H9 (cell line): ENCODE results near the gene ABR. TPM values are rescaled to one million over a fixed set of nuclear protein-coding genes. Genes with fewer than 3 reads are reported as not detected.

Experiments
- DNase-seq: peaks from one replicate; pipeline ENCODE4 v3.0.0-alpha.2; 2017
- H2AFZ ChIP-seq: one replicate; pipeline ENCODE4 v1.6.1; 2013; ENCODE audit warnings: mild to moderate bottlenecking, low read length, control low read depth, moderate library complexity
- H2AK5ac ChIP-seq: 2 replicates; pipeline ENCODE4 v1.6.1; 2013; ENCODE audit warnings: low read length, control low read depth, mixed read lengths; ENCODE audit not compliant: insufficient read length
- H2BK120ac ChIP-seq: one replicate; pipeline ENCODE4 v1.6.1; 2013; ENCODE audit warnings: low read depth, mild to moderate bottlenecking, low read length, control low read depth, inconsistent platforms; ENCODE audit not compliant: poor library complexity, severe bottlenecking
- H2BK12ac ChIP-seq: 2 replicates; pipeline ENCODE4 v1.6.1; 2013; ENCODE audit warnings: low read length, control low read depth, mixed read lengths, low read depth; ENCODE audit not compliant: insufficient read length
- H2BK15ac ChIP-seq: 2 replicates; pipeline ENCODE4 v1.6.1; 2013; ENCODE audit warnings: low read depth, low read length, control low read depth
- H2BK20ac ChIP-seq: one replicate; pipeline ENCODE4 v1.6.1; 2013; ENCODE audit warnings: low read depth, mild to moderate bottlenecking, low read length, control low read depth, inconsistent platforms; ENCODE audit not compliant: poor library complexity, severe bottlenecking
- H2BK5ac ChIP-seq: 2 replicates; pipeline ENCODE4 v1.6.1; 2013; ENCODE audit warnings: low read length, control low read depth, mixed read lengths; ENCODE audit not compliant: insufficient read length
- H3K14ac ChIP-seq: 2 replicates; pipeline ENCODE4 v1.6.1; 2013; ENCODE audit warnings: low read length, control low read depth; ENCODE audit not compliant: insufficient read depth
- H3K18ac ChIP-seq: 2 replicates; pipeline ENCODE4 v1.6.1; 2013; ENCODE audit warnings: low read depth, mild to moderate bottlenecking, mixed read lengths, low read length, control low read depth; ENCODE audit not compliant: insufficient read length
- H3K23ac ChIP-seq: 2 replicates; pipeline ENCODE4 v1.6.1; 2013; ENCODE audit warnings: low read length, control low read depth, mixed read lengths, low read depth; ENCODE audit not compliant: insufficient read length
- H3K23me2 ChIP-seq: 2 replicates; pipeline ENCODE4 v1.6.1; 2013; ENCODE audit warnings: low read depth, mild to moderate bottlenecking, mixed read lengths, low read length, control low read depth; ENCODE audit not compliant: insufficient read length, poor library complexity, severe bottlenecking
- H3K27ac ChIP-seq: 2 replicates; pipeline ENCODE4 v1.5.1; 2013; ENCODE audit warnings: low read length, control low read depth, mixed read lengths, low read depth; ENCODE audit not compliant: insufficient read length
- H3K27me3 ChIP-seq: 2 replicates; pipeline ENCODE4 v1.6.1; 2013; ENCODE audit warnings: low read length, control low read depth, inconsistent platforms; ENCODE audit not compliant: insufficient read depth
- H3K4ac ChIP-seq: 2 replicates; pipeline ENCODE4 v1.6.1; 2013; ENCODE audit warnings: low read depth, mild to moderate bottlenecking, control low read depth, inconsistent platforms, low read length, moderate library complexity
- H3K4me1 ChIP-seq: 2 replicates; pipeline ENCODE4 v1.6.1; 2013; ENCODE audit warnings: low read length, control low read depth, inconsistent platforms; ENCODE audit not compliant: insufficient read depth
- H3K4me2 ChIP-seq: 2 replicates; pipeline ENCODE4 v1.6.1; 2013; ENCODE audit warnings: low read length, control low read depth, mixed read lengths; ENCODE audit not compliant: insufficient read length, insufficient read depth
- H3K56ac ChIP-seq: 2 replicates; pipeline ENCODE4 v1.6.1; 2013; ENCODE audit warnings: low read depth, mild to moderate bottlenecking, mixed read lengths, low read length, control low read depth; ENCODE audit not compliant: insufficient read length
- H3K79me1 ChIP-seq: 2 replicates; pipeline ENCODE4 v1.6.1; 2013; ENCODE audit warnings: low read depth, mild to moderate bottlenecking, moderate library complexity, low read length, control low read depth, inconsistent platforms; ENCODE audit not compliant: insufficient read depth, poor library complexity, severe bottlenecking
- H3K79me2 ChIP-seq: 2 replicates; pipeline ENCODE4 v1.6.1; 2013; ENCODE audit warnings: low read length, control low read depth, inconsistent platforms; ENCODE audit not compliant: insufficient read depth
- H3K9ac ChIP-seq: 2 replicates; pipeline ENCODE4 v1.6.1; 2013; ENCODE audit warnings: low read length, control low read depth, mixed read lengths; ENCODE audit not compliant: insufficient read length; ENCODE audit errors: extremely low read depth
- H3K9me3 ChIP-seq: one replicate; pipeline ENCODE4 v1.6.1; 2013; ENCODE audit warnings: low read depth, low read length, inconsistent platforms; ENCODE audit not compliant: control insufficient read depth
- H3T11ph ChIP-seq: one replicate; pipeline ENCODE4 v1.6.1; 2013; ENCODE audit warnings: mild to moderate bottlenecking, low read length, control low read depth, inconsistent platforms
- H4K20me1 ChIP-seq: one replicate; pipeline ENCODE4 v1.6.1; 2013; ENCODE audit not compliant: control insufficient read depth, insufficient read length, insufficient read depth
- H4K5ac ChIP-seq: 2 replicates; pipeline ENCODE4 v1.6.1; 2013; ENCODE audit warnings: low read depth, mild to moderate bottlenecking, mixed read lengths, low read length, control low read depth; ENCODE audit not compliant: insufficient read length
- H4K8ac ChIP-seq: replicated peaks from 2 replicates; pipeline ENCODE4 v1.6.1; 2013; ENCODE audit warnings: low read length, control low read depth, mixed read lengths, low read depth; ENCODE audit not compliant: insufficient read length
- H4K91ac ChIP-seq: 2 replicates; pipeline ENCODE4 v1.6.1; 2013; ENCODE audit warnings: low read depth, mild to moderate bottlenecking, moderate library complexity, mixed read lengths, low read length, control low read depth; ENCODE audit not compliant: insufficient read length
- H3K27ac Mint-ChIP-seq, 3 experiments: 2 replicates in 2 of 3; 3 replicates in 1 of 3; pipeline ENCODE4 v1.8.0; 2020 to 2021; ENCODE audit warnings: mixed read lengths in 3 of 3, mild to moderate bottlenecking in 1 of 3, moderate library complexity in 1 of 3
- H3K27me3 Mint-ChIP-seq: 2 replicates; pipeline ENCODE4 v1.8.0; 2021; ENCODE audit warnings: low read depth, mild to moderate bottlenecking, moderate library complexity, mixed read lengths
- H3K36me3 Mint-ChIP-seq, 3 experiments: 2 replicates in 2 of 3; 3 replicates in 1 of 3; pipeline ENCODE4 v1.8.0; 2020 to 2021; ENCODE audit warnings: low read depth in 3 of 3, mixed read lengths in 3 of 3; ENCODE audit not compliant: insufficient read depth in 1 of 3
- H3K4me1 Mint-ChIP-seq, 2 experiments: 2 replicates each; pipeline ENCODE4 v1.8.0; 2020; ENCODE audit warnings: mixed read lengths in 2 of 2
- H3K4me3 Mint-ChIP-seq, 2 experiments: 2 replicates in 1 of 2; 3 replicates in 1 of 2; pipeline ENCODE4 v1.8.0; 2020 to 2021; ENCODE audit warnings: mild to moderate bottlenecking in 2 of 2, mixed read lengths in 2 of 2, moderate library complexity in 1 of 2
- H3K9me3 Mint-ChIP-seq, 2 experiments: 2 replicates in 1 of 2; 3 replicates in 1 of 2; pipeline ENCODE4 v1.8.0; 2020; ENCODE audit warnings: mild to moderate bottlenecking in 2 of 2, mixed read lengths in 2 of 2, moderate library complexity in 1 of 2
- WGBS: extraction: QIAGEN DNeasy Blood & Tissue Kit; methylation state at CpG from one replicate; pipeline ENCODE4 v1.1.7; 2013; ENCODE audit warnings: missing lambda C conversion rate, low lambda C conversion rate, mixed read lengths; ENCODE audit not compliant: insufficient read length; ENCODE audit errors: extremely low coverage; 5-methylcytosine and 5-hydroxymethylcytosine counted together
- total RNA-seq: library from RNA; stranded (reverse); gene quantifications from 2 replicates; pipeline ENCODE4 v1.2.1, GENCODE V29; 2021
- TF ChIP-seq, protein P1 (sequence below): fragments of 200-600 bp; sonication (generic); conservative IDR thresholded peaks from 3 replicates; pipeline ENCODE4 v1.8.0; 2021; ENCODE audit warnings: antibody characterized with exemption, mild to moderate bottlenecking

ABR gene
- total RNA-seq, 1 experiment from 2014 or later = 34.7 TPM

DNA sequence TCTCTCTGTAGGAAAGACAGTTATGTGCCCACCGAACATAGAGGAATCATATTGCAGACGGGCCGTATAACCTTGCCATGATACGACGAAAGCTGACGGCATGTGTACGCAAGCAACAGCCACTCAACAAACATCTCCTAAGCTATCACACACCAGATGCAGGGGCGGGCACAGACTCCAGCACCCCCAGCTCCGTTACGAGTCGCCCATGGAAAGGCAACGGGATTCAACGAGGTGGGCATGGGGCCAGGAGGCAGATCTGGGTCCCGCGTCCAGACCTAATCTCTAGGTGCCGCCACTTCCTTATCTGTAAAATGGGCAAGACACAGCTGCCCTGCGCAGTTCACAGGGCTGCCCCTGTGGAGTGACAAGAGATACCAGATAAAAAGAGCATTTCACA lies 35.6 kb downstream of the ABR start:
- Mint-ChIP-seq H3K27me3 (no peaks in the 10 kb centered on the region), H3K9me3 (peaks cover 0 to 6% of the 10 kb centered on the region in 2 experiments; a peak in 2 of 5 replicates), H3K36me3 (peaks cover 0 to 13% (median 0%) of the 10 kb centered on the region in 3 experiments; a peak in 2 of 7 replicates), H3K27ac (no peak overlapping the region; a peak in 1 of 7 replicates), H3K4me1 (peaks cover 14 to 28% of the 10 kb centered on the region in 2 experiments), H3K4me3 (no peak overlapping the region)
- no peaks in the 10 kb centered on the region for H3K79me1 ChIP-seq
- H2BK120ac ChIP-seq = no peak overlapping the region
- H3T11ph ChIP-seq = no peak overlapping the region
- no peaks in the 10 kb centered on the region for H3K9me3 ChIP-seq
- H3K27me3 ChIP-seq = no peaks in the 10 kb centered on the region
- H2BK15ac ChIP-seq = no peak overlapping the region
- H3K14ac ChIP-seq = no peak overlapping the region
- no peak overlapping the region for H3K4ac ChIP-seq
- no peaks in the 10 kb centered on the region for H3K79me2 ChIP-seq
- H4K5ac ChIP-seq = no peak overlapping the region
- TF ChIP-seq, protein P1, sequence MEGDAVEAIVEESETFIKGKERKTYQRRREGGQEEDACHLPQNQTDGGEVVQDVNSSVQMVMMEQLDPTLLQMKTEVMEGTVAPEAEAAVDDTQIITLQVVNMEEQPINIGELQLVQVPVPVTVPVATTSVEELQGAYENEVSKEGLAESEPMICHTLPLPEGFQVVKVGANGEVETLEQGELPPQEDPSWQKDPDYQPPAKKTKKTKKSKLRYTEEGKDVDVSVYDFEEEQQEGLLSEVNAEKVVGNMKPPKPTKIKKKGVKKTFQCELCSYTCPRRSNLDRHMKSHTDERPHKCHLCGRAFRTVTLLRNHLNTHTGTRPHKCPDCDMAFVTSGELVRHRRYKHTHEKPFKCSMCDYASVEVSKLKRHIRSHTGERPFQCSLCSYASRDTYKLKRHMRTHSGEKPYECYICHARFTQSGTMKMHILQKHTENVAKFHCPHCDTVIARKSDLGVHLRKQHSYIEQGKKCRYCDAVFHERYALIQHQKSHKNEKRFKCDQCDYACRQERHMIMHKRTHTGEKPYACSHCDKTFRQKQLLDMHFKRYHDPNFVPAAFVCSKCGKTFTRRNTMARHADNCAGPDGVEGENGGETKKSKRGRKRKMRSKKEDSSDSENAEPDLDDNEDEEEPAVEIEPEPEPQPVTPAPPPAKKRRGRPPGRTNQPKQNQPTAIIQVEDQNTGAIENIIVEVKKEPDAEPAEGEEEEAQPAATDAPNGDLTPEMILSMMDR = no peak
- H2BK5ac ChIP-seq = no peak overlapping the region
- no peak overlapping the region for H2AFZ ChIP-seq
- H3K4me1 ChIP-seq = no peaks in the 10 kb centered on the region
- H3K56ac ChIP-seq = no peak overlapping the region
- no peak overlapping the region for H3K27ac ChIP-seq
- no peak overlapping the region for H3K9ac ChIP-seq
- no peak overlapping the region for H4K91ac ChIP-seq
- no peak overlapping the region for H3K23ac ChIP-seq
- no peak overlapping the region for H3K4me2 ChIP-seq
- H3K18ac ChIP-seq = no peak overlapping the region
- no peak overlapping the region for H2AK5ac ChIP-seq
- no CpG with 5 or more reads among the region's 17 CpGs for WGBS
- H4K20me1 ChIP-seq = peaks cover 6% of the 10 kb centered on the region
- H3K23me2 ChIP-seq = no peaks in the 10 kb centered on the region
- H4K8ac ChIP-seq = no peak overlapping the region
- H2BK20ac ChIP-seq = no peak overlapping the region
- no peak for DNase-seq
- no peak overlapping the region for H2BK12ac ChIP-seq
